ENCODE results near the gene SLC22A13.
"Not testable (repeated sequence)": the region's sequence is repeated elsewhere in the genome, so short reads cannot be mapped to it uniquely, and the experiment has no call there.

SLC22A13 gene

DNA sequence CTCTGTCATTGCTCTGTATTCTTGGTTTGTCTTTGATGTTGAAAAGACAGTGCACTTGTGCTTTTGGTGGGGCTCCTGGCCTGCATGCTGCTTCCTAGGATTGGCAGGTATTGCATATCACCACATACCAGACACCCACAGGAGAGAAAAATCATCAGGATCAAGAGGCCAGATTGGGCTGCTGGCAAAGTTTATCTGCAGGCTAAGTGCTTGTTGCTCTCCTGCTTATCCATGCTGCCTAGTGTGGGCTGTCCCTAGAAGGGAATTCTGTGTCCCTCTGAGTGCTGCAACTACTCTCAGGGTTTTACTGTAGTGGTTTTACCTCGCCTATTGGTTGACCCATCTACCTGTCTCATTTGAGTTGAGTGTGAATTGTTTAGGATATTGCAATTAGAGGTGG is 833 bp upstream of the SLC22A13 start:
- DNase-seq, result no peak

DNA sequence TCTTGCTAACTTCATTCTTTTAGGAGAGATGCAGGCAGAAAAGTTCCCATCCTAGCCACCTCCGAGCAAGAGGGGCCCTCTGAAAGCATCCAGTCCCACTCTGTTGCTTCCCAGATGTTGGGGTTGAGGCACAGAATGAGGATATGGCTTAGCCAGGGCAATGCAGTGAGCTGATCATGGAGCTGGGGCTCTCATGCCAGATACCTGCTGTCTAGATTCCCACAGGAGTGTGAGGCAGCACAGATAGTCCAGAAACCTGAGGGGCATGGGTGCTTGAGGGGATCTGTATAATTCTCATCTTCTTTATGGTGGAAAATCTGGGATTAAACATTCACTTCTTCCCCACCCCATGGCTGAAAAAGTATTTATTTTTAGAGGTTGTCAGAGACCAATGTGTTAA is 1.2 kb downstream of the SLC22A13 start:
- DNase-seq, result no peak

DNA sequence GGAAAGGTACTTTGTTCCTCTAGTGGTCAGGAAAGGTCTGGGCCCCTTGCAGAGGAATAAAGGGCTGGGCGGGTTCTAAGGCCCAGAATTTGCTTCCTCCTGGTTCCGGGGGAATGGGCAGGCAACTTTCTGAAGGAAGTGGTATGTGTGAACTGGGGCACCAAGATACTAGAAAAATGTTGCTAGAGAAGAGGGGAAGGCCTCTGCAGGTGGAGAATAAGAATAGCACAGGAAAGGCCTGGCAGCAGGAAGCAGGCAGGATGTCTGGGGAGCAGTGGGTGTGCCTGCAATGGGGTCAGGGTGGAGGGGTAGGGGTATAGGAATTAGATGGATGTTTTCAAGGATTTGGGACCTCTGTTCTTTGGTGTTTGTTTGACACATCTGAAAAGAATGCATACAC is 2.0 kb downstream of the SLC22A13 start:
- no peak for DNase-seq

DNA sequence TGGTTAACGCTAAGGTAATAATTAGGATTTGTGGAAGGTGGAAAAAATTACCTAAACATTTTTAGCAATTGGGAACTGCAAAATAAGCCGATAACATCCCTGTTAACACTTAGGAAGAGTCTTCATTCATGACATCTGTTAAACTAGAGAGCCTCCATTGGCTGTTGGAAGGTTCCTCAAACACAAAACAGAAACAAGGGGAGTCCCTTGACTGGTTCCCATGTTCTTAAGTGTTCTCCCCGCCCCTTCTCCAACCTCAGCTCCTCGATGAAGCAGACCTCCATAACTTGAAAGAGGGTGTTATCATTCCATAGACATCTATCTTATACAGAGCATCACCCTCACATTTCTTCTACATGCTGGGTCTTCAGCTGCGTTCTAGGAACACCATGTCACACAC is 2.5 kb downstream of the SLC22A13 start:
- DNase-seq, result no peak

GRCh38 chr3:38268522-38268921 is 2.9 kb downstream of the SLC22A13 start:
- no peak for DNase-seq

DNA sequence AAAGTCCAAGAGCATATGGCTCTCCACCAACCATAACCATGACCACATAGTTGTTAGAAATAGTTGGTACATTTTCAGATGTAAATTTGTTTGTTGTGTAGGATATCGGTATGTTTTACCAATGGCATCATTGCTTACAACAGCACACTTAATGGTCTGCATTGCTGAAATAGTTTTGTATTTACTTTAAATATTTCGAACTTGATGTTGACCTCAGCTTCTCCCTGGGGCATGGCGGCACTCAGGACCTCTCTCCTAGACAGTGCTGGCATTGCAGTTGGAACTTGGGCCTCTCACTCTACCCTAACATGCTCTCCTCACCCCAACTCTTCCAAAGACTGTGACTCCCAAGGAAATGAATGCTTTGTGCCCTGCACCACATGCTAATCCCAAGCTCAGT is 5.0 kb downstream of the SLC22A13 start:
- no peak for DNase-seq

DNA sequence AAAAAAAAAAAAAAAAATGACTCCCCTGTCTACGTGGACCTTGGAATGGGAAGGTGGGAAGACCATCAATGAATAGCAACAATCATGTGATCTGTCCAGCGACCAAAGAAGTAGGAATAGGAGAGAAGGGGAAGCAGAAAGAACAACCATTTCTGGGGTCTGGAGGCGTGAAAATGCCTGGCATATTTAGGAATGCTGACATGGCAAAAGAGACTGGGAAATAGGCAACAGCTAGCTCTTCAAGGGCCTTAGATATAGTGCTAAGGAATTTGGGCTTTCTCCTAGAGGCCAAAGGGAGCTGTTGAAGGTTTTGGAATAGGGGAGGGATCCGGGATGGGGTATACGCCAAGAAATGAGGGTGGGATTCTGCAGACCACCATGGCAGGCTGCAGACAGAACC is 5.9 kb downstream of the SLC22A13 start:
- DNase-seq, result no peak

DNA sequence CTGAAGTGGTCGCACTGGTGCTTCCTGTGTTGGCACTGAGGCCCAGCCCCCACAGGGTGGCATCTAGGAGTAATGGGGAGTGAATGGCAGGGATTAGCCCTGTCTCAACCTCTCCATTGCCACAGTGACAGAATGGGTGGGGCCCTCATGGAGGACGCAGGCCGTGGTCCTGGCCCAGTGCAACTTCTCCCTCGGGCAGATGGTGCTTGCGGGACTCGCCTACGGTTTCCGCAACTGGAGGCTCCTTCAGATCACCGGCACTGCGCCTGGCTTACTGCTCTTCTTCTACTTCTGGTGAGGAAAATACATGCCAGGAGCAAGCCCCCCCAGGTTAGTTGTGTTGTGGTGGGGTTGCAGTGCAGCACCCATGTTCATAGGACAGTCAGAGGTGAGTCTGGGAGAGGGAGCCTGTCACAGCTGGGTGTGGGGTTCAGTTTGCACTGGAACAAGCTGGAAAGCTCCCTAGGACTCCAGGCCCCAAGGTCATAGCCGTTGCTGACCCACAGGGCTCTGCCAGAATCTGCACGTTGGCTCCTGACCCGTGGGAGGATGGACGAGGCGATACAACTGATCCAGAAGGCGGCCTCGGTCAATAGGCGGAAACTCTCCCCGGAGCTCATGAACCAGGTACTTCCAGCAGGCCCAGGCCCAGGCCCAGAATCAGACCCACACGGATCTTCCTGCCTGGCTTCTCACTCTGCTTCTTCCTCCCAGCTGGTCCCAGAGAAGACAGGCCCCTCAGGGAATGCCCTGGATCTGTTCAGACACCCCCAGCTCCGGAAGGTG is 9.4 kb downstream of the SLC22A13 start:
- DNase-seq, result no peak

DNA sequence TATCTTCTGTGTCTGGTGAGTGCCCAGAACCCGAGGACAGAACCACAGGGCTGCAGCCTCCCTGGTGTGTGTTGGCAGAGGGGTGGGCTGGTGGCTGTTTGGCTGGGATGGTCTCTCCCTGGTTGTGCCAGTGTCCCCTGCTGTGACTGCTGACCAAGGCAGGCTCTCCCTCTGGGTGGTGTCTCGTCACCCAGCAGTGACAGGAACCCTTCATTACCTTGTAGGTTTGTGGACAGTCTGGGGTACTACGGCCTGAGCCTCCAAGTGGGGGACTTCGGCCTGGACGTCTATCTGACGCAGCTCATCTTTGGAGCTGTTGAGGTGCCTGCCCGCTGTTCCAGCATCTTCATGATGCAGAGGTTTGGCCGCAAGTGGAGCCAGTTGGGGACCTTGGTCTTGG is 10.0 kb downstream of the SLC22A13 start:
- DNase-seq, result no peak

GRCh38 chr3:38276081-38276916 is 10.7 kb downstream of the SLC22A13 start:
- no peak for DNase-seq

GRCh38 chr3:38276917-38277630 is 11.5 kb downstream of the SLC22A13 start:
- DNase-seq, result no peak

DNA sequence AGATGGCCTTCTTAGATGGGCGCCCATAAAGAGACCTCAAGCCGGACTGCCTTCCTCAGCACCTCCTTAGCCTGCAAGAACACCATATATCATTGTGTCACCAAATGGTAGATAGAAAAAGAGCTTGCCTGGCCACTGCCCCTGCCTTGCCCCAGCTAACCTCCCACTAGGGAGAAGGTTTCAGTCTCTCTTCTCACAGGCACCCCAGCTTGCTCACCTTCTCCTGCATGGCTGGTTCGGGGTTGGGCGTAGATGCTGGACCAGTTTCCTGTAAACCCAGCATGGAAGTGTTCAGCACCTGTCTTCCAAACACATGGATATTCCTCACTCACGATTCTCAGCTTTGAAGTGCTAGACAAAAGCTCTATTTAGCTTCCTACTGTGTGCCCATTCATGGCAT is 13.2 kb downstream of the SLC22A13 start:
- no peak for DNase-seq

DNA sequence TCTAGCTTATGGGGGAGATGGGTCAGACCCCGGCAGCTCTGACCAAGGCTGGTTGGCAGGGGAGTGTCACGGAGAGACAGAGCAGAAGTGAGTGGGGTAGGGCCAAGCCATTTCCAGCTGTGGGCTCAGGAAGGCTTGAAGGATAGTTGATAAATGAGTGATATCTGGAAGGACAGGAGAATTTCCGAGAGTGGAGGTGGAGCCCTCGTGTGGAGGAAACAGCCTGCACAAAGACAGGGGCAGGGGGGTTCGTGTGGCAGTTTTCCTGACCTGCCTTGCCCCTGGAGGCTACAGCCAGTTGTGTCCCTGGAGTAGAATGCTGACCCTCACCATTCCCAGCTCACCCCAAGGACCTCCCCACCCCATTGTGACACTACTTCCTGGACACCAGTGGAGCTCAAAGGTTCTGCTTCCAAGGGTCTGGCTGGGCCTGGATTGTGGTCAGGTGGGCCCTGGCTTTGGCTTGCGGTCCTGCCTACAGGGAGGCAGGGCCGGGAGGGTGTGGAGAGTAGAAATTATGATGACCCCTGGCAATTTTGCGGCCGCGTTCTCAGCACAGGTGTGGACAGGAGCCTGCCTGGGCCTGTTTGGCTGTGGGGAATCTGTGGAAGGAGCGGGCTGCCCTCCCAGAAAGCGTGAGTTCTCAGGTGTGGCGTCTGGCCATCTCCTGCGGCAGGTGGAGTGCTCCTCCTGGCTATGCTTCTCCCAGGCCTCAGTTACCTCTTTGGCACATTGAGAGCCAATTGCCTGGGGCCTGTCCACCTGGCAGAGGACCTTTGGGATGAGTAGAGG is 16.5 kb downstream of the SLC22A13 start, which contains the start of gene SLC22A14:
Gene SLC22A14 (plus strand): TSS at position 400 of the 792 bp plus-strand sequence. CDS start 23,733 bp downstream, outside the sequence.
- no peak for DNase-seq

DNA sequence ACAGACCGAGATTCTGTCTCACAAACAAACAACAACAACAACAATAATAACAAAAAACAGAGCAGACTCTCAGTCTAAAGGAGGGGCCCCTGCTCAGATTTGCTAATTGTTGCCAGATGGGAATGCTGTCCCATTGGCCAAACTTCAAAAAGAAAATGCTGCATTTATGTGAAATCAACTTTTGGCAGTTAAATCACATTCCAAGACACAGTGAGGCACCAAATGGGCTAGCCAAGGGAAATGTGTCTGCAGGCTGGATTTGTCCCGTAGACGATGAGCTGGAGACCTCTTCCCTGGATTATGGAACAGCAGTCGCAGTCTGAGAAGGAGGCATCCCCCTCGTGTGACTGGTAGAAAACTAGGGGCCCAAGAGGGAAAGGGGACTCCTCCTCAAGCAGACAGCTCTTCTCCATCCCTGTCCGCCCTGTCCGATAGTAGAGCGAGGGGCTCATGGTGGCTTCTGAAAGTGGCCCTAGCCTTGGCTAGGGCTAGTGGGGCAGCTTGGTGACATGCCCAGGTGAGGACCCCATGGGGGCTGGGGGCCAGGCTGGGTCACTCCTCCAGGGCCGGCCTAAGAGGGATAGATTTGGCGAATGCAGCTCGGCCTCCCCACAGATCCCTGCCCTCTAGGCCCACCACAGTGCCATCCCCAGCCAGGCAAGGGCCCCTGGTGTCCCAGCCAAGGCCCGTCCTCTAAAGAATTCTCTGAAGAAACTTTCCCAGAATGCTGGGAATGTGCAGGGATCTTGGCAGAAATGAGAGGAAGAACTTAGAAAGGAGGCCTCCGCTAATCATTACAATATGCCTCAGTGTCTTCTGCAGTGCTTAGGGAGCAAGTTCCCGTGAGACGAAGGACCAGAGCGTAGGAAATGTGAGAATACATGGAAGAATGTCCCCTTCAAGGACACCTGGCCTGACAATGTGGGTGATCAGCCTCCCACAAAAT is 18.5 kb downstream of the SLC22A13 start:
- DNase-seq, result no peak

DNA sequence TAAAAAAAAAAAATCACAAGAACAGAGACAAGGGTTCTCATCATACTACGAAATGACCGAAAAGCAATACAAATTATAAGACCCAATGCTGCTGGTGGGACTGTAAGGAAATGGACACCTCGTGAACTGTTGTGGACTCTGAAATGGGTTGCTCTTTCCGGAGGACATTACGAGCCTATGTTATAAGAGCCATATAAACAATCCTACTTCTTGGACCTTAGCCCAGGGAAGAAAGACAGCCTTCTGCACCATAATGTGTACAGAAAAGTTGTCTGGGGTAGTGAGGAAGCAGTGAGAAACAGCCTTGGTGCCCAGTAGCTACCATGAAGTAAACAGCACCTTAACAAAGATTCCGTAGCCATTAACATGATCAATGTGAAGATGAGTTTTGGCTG is 19.1 kb downstream of the SLC22A13 start:
- no peak for DNase-seq

DNA sequence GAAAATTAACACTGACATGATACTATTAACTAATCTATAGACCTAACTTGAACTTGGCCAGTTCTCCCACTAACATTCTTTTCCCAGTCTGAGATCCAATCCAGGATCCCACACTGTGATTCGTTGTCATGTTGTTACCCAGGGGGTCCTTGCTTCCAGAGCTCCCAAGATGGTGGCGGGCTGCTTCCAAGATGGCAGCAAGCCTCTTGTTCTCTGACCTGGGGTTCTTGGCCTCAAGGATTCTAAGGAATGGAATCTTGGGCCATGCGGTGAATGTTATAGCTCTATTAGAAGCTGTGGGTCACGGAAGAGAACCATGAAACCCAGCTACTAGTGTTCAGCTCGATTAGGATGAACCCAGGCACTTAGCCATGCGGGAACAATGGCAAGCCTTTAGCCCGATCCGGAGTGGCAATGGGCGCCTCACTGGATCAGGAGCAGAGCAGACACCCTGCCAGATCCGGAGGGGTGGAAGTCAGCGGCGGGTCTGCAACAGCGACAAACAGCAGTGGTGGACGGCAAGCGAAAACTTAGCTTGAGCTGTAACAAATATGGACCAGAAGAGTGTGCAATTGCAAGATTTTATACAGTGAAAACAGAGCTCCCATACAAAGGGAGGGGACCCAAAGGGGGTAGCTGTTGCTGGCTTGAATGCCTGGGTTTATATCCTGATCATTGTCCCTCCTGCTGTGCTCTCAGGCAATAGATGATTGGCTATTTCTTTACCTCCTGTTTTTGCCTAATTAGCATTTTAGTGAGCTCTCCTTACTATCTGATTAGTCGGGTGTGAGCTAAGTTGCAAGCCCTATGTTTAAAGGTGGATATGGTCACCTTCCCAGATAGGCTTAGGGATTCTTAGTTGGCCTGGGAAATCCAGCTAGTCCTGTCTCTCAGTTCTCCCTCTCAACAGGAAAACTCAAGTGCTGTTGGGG is 23.9 kb downstream of the SLC22A13 start:
- not testable (repeated sequence) for DNase-seq

DNA sequence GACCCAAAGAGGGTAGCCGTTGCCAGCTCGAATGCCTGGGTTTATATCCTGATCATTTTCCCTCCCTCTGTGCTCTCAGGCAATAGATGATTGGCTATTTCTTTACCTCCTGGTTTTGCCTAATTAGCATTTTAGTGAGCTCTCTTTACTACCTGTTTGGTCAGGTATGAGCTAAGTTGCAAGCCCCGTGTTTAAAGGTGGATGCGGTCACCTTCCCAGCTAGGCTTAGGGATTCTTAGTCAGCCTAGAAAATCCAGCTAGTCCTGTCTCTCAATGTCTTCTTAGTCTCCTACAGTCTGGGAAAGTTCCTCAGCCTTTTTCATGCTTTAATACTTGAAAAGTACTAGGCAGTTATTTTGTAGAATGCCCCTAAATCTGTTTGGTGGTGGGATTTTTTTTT is 31.4 kb downstream of the SLC22A13 start:
- DNase-seq, result not testable (repeated sequence)

DNA sequence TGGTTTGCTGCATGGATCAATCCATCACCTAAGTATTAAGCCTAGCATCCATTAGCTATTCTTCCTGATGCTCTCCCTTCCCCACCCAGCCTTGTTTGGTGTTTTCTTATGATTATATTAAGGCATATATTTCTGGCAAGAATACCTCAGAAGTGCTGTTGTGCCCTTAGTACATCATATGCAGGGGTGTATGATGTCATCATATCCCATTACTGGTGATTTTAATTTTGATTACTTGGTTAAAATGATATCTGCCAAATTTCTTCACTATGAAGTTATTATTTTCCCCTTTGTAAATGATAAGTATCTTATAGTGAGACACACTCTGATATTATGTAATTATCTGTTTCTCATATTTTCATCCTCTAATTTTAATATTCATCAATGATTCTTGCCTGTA is 31.9 kb downstream of the SLC22A13 start:
- DNase-seq, result no peak

DNA sequence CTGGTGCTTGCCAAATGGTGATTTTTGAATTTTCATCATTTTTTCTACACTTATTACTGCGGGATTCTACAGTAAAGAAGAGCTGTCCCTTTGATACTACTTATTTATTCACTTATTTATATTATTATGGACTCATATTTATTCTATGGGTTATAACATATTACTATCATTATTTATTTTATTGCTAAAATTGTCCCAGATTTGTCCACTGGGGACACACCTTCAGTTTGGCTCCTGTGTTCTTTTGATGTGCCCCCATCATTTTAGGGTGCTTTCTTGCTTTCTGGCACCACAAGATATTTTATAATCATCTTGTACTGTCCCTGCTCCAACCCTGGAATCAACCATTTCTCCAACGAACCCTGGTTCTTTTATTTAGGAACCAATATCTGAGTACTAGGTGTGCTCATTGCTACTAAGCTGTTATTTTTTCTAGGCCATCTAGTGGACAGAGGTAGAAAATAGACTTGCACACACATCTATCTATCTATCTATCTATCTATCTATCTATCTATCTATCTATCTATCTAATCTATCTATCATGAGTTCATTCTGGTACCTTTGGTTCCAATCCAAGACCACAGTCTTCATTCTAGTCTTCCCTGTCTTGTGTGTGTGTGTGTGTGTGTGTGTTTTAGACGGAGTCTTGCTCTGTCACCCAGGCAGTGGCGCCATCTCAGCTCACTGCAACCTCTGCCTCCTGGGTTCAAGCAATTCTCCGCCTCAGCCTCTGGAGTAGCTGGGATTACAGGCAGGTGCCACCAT is 32.5 kb downstream of the SLC22A13 start:
- no peak for DNase-seq
